Measurements from ENCODE around the gene EEF2K. TPM values are rescaled to one million over a fixed set of nuclear protein-coding genes. Genes with fewer than 3 reads are reported as not detected.
"Not testable (repeated sequence)": the region's sequence is repeated elsewhere in the genome, so short reads cannot be mapped to it uniquely, and the experiment has no call there.

Gene EEF2K
- total RNA-seq, 1 donor from 2014 or later, result 44.9 TPM

- no peak for DNase-seq (ENCODE audit: low spot score)
Measured at GRCh38 chr16:22210285-22210684, 4.2 kb downstream of the EEF2K start.

GRCh38 chr16:22210854-22211253 is 4.8 kb downstream of the EEF2K start:
- no peak for DNase-seq (ENCODE audit: low spot score)

GRCh38 chr16:22213236-22213635 is 7.2 kb downstream of the EEF2K start:
- DNase-seq (ENCODE audit: low spot score), result no peak

- no peak for DNase-seq (ENCODE audit: low spot score)
Measured at GRCh38 chr16:22213801-22214200, 7.7 kb downstream of the EEF2K start.

- no peak for DNase-seq (ENCODE audit: low spot score)
Measured at GRCh38 chr16:22214402-22214801, 8.3 kb downstream of the EEF2K start.

GRCh38 chr16:22214889-22215288 is 8.8 kb downstream of the EEF2K start:
- DNase-seq (ENCODE audit: low spot score), result no peak

- DNase-seq (ENCODE audit: low spot score), result no peak
Measured at GRCh38 chr16:22216191-22216831, 10.2 kb downstream of the EEF2K start.

GRCh38 chr16:22216832-22217225 is 10.8 kb downstream of the EEF2K start:
- DNase-seq (ENCODE audit: low spot score), result not testable (repeated sequence)

GRCh38 chr16:22217890-22218730 is 12.0 kb downstream of the EEF2K start:
- no peak for DNase-seq (ENCODE audit: low spot score)

GRCh38 chr16:22219389-22220068 is 13.5 kb downstream of the EEF2K start:
- no peak for DNase-seq (ENCODE audit: low spot score)

- no peak for DNase-seq (ENCODE audit: low spot score)
Measured at GRCh38 chr16:22220069-22220440, 14.0 kb downstream of the EEF2K start.

- no peak for DNase-seq (ENCODE audit: low spot score)
Measured at GRCh38 chr16:22220714-22221113, 14.6 kb downstream of the EEF2K start.

- DNase-seq (ENCODE audit: low spot score), result no peak
Measured at GRCh38 chr16:22222006-22222405, 15.9 kb downstream of the EEF2K start.

GRCh38 chr16:22222998-22223397 is 16.9 kb downstream of the EEF2K start:
- DNase-seq (ENCODE audit: low spot score), result no peak

- DNase-seq (ENCODE audit: low spot score), result no peak
Measured at GRCh38 chr16:22225060-22225459, 19.0 kb downstream of the EEF2K start.

GRCh38 chr16:22229889-22230288 is 23.8 kb downstream of the EEF2K start:
- no peak for DNase-seq (ENCODE audit: low spot score)

GRCh38 chr16:22232277-22233036 is 26.4 kb downstream of the EEF2K start:
- DNase-seq (ENCODE audit: low spot score), result no peak

GRCh38 chr16:22233037-22233372 is 26.9 kb downstream of the EEF2K start:
- no peak for DNase-seq (ENCODE audit: low spot score)

GRCh38 chr16:22235839-22236745 is 30.0 kb downstream of the EEF2K start:
- DNase-seq (ENCODE audit: low spot score), result no peak

GRCh38 chr16:22239131-22239805 is 33.2 kb downstream of the EEF2K start:
- no peak for DNase-seq (ENCODE audit: low spot score)

All from mesenteric fat pad (tissue), 1 donor.